ENCODE measurements around the gene PNPLA7. TPM values are rescaled to one million over a fixed set of nuclear protein-coding genes. Genes with fewer than 3 reads are reported as not detected.

PNPLA7 gene
- total and polyA plus RNA-seq, 4 donors, result 0.79 to 8.9 (median 7.7) TPM

- 88 to 93% methylated on average over 27 of the region's 27 CpGs for WGBS, 2 donors
- no peak overlapping the region for H3K27ac ChIP-seq (ENCODE audit: low read depth in 1 of 2, low read length in 1 of 2)
- DNase-seq, result peak; percentile 60 to 67 (median 65)
Observed at GRCh38 chr9:137447722-137448601, 102.2 kb downstream of the PNPLA7 start.

GRCh38 chr9:137446851-137447471 lies 103.2 kb downstream of the PNPLA7 start:
- DNase-seq (no peak), ATAC-seq (ENCODE audit: insufficient read depth, low FRiP score) (no peak)
- Histone ChIP-seq H3K36me3 (ENCODE audit: control insufficient read depth in 4 of 4, insufficient read depth in 4 of 4, low read length in 4 of 4) (peaks cover 0 to 10% (median 0%) of the 10 kb centered on the region in 4 donors), H3K27me3 (ENCODE audit: control insufficient read depth in 3 of 3, insufficient read depth in 3 of 3, low read length in 2 of 3) (no peaks in the 10 kb centered on the region), H3K4me1 (ENCODE audit: control insufficient read depth in 5 of 5, insufficient read depth in 5 of 5, low read length in 5 of 5) (peaks cover 0 to 14% (median 4%) of the 10 kb centered on the region in 5 donors), H3K9me3 (ENCODE audit: control insufficient read depth in 4 of 4, insufficient read depth in 3 of 4, low read length in 3 of 4) (peaks cover 0 to 3% (median 0%) of the 10 kb centered on the region in 4 donors), H3K27ac (ENCODE audit: low read depth in 1 of 2, low read length in 1 of 2) (no peak overlapping the region), H3K9ac (ENCODE audit: insufficient read depth in 1 of 2, low read length in 2 of 2) (no peak overlapping the region), H3K4me3 (no peak overlapping the region)
- 73 to 77% methylated on average over 21 of the region's 21 CpGs for WGBS, 2 donors
- TF ChIP-seq CTCF (IDR thresholded peaks at IDR 0.05; ENCODE audit: control extremely low read depth, extremely low read depth), result no peak

More at GRCh38 chr9:137447722-137448601, 102.2 kb downstream of the PNPLA7 start:
- H3K9me3 ChIP-seq (ENCODE audit: control insufficient read depth in 4 of 4, insufficient read depth in 3 of 4, low read length in 3 of 4), result peaks cover 0 to 3% (median 0%) of the 10 kb centered on the region in 4 donors
- H3K9ac ChIP-seq (ENCODE audit: insufficient read depth in 1 of 2, low read length in 2 of 2), result no peak overlapping the region
- H3K4me3 ChIP-seq, result no peak overlapping the region
- no peaks in the 10 kb centered on the region for H3K27me3 ChIP-seq (ENCODE audit: control insufficient read depth in 3 of 3, insufficient read depth in 3 of 3, low read length in 2 of 3)
- ATAC-seq (ENCODE audit: insufficient read depth, low FRiP score), result no peak
- peaks cover 0 to 14% (median 4%) of the 10 kb centered on the region in 5 donors for H3K4me1 ChIP-seq (ENCODE audit: control insufficient read depth in 5 of 5, insufficient read depth in 5 of 5, low read length in 5 of 5)
- TF ChIP-seq CTCF (IDR thresholded peaks at IDR 0.05; ENCODE audit: control extremely low read depth, extremely low read depth), result no peak
- peaks cover 0 to 10% (median 0%) of the 10 kb centered on the region in 4 donors for H3K36me3 ChIP-seq (ENCODE audit: control insufficient read depth in 4 of 4, insufficient read depth in 4 of 4, low read length in 4 of 4)

- Histone ChIP-seq H3K27ac (ENCODE audit: low read depth in 1 of 2, low read length in 1 of 2) (no peak overlapping the region), H3K9ac (ENCODE audit: insufficient read depth in 1 of 2, low read length in 2 of 2) (no peak overlapping the region), H3K36me3 (ENCODE audit: control insufficient read depth in 4 of 4, insufficient read depth in 4 of 4, low read length in 4 of 4) (peaks cover 0 to 10% (median 0%) of the 10 kb centered on the region in 4 donors), H3K27me3 (ENCODE audit: control insufficient read depth in 3 of 3, insufficient read depth in 3 of 3, low read length in 2 of 3) (no peaks in the 10 kb centered on the region), H3K4me1 (ENCODE audit: control insufficient read depth in 5 of 5, insufficient read depth in 5 of 5, low read length in 5 of 5) (peaks cover 0 to 14% (median 4%) of the 10 kb centered on the region in 5 donors), H3K9me3 (ENCODE audit: control insufficient read depth in 4 of 4, insufficient read depth in 3 of 4, low read length in 3 of 4) (peaks cover 0 to 3% (median 0%) of the 10 kb centered on the region in 4 donors), H3K4me3 (no peak overlapping the region)
- DNase-seq (no peak), ATAC-seq (ENCODE audit: insufficient read depth, low FRiP score) (no peak)
- WGBS, 2 donors, result 52 to 77% methylated on average over 19 of the region's 19 CpGs
- no peak for TF ChIP-seq CTCF (IDR thresholded peaks at IDR 0.05; ENCODE audit: control extremely low read depth, extremely low read depth)
Observed at GRCh38 chr9:137445930-137446431, 104.2 kb downstream of the PNPLA7 start.

Measured in lung (tissue), 12 donors.